HG02840 (cell line): ENCODE data around the gene PUS7L.

Experiments used
- ATAC-seq: cut with Tn5 transposase; IDR thresholded peaks from one replicate; pipeline ENCODE4 v1.9.1; 2021; ENCODE audit warnings: mild to moderate bottlenecking, moderate library complexity, moderate number of reproducible peaks; ENCODE audit not compliant: unreplicated experiment, low FRiP score

PUS7L gene, protein sequence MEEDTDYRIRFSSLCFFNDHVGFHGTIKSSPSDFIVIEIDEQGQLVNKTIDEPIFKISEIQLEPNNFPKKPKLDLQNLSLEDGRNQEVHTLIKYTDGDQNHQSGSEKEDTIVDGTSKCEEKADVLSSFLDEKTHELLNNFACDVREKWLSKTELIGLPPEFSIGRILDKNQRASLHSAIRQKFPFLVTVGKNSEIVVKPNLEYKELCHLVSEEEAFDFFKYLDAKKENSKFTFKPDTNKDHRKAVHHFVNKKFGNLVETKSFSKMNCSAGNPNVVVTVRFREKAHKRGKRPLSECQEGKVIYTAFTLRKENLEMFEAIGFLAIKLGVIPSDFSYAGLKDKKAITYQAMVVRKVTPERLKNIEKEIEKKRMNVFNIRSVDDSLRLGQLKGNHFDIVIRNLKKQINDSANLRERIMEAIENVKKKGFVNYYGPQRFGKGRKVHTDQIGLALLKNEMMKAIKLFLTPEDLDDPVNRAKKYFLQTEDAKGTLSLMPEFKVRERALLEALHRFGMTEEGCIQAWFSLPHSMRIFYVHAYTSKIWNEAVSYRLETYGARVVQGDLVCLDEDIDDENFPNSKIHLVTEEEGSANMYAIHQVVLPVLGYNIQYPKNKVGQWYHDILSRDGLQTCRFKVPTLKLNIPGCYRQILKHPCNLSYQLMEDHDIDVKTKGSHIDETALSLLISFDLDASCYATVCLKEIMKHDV

DNA sequence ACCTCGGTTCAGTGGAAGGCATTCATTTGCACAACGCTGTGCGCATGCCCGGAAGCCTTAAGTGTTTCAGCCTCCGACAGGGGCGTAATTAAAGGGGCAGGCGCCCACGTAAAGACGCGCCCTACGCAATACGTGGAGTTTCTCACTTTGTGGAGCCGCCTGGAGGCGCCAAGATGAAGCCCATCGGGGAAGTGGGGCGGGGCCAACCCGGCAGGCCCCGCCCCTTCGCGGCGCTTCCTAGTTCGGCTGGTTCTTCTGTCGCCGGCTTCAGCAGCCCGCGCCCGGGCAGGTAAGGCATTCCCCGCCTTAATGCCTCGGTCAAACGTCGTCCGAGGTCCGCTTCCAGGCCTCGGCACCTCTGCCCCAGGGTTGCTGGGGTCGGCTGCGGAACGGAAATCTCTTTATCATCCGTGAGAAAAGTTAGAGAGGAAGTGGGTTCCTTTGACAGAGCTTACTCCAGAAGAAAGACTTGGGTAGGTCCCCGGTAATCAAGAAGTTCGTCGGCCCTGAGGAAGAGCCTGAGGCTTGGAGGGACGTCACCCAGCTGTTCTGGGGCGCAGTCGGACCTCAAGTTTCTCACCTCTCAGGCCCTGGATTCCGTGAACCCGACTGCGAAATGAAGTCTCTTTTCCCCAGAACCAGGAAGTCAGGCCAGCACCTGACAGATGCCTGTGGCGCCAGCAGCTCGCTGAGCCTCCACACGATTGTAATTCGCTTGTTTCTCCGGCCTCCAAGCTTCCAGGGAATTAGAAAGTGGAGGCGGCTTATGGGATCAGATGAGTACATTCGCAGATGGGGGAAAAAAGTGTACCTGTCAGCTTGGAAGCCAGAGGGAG is at the start of gene PUS7L, which contains the start of gene IRAK4:
PUS7L (minus strand) TSS at position 63 of the 836 bp plus-strand sequence. CDS start 3,545 bp downstream, outside the sequence.
IRAK4 (plus strand) TSS at position 224 of the 836 bp plus-strand sequence. CDS start 9,161 bp downstream, outside the sequence.
- peak; percentile 98 for ATAC-seq

DNA sequence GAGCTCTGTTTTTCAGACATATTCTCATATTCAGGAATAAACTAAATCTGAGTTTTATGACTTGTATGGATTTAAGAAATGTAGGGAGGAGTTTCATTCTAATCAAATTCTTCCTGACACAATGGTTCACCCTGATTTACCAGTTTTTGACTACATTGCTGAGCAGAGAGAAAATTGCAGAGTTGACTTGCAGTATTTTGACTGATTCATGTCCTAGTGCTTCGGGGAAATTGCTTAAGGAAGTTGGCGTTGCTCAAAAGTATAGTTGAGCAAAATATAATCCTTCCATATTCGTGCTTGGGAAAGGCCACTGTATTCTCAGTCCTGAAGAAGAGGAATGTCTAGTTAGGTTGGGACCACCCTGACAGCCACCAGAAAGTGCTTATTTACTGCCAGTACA is 48.8 kb upstream of the PUS7L start:
- no peak for ATAC-seq

DNA sequence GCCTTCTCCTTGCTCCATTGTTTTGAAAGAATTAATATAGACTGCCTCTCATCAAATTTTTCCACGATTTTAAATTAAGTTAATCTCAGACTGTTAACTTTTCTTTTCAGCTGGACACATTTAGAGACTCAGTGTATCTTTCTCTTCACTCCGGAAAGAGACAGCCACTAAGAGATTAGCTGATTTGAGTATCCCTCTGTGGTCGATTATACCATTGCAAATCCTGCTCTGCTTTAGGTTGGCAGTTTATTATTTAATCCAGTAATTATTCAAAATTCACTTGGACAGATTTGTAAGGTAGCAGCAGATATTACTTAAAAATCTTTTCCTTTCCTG is 48.1 kb upstream of the PUS7L start:
- ATAC-seq: no peak

DNA sequence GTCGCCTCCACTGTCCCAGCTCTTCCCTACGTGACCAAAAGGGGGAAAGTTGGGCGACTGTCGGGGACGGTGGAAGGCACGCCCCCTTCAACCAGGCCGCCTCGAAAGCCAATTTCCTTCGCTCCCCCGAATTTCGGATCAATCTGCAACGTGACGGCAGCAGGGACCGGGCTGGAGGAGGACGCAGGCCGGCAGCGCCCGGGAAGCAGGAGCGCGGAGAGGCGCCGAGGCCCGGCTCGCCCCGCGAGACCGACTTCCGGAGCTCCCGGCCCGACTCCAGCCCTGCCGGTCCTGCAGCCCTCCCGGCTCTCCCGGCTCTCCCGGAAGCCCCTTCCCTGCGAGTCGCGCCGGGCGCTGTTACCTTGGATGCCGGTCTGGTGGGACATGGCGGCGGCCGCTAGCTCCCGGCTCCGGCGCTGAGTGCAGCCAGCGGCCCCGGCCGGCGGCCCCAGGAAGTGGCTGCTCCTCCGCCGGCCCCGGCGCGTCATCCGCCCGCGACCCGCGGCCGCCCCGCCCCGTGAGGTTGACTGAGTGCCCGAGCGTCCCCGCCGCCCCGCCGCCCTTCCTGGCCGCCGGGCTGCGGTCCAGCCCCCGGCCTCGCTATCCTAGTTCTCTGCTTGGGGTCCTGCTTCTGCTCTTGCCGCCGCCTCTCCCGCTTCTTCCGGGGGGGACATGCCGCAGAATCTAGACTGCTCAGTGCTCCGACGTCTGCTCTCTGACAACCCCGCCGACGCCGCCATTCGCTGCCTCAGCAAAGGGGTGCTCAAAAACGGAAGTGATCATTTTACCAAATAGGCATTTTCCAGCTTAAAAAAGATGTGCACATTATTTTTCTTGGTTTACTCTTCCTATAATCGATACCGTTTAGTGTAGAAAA is 47.5 kb upstream of the PUS7L start, which contains the start of gene TWF1:
TWF1 (minus strand) TSS at position 458 of the 877 bp plus-strand sequence; CDS start at position 386, 72 bp downstream.
- peak; percentile 96 for ATAC-seq

DNA sequence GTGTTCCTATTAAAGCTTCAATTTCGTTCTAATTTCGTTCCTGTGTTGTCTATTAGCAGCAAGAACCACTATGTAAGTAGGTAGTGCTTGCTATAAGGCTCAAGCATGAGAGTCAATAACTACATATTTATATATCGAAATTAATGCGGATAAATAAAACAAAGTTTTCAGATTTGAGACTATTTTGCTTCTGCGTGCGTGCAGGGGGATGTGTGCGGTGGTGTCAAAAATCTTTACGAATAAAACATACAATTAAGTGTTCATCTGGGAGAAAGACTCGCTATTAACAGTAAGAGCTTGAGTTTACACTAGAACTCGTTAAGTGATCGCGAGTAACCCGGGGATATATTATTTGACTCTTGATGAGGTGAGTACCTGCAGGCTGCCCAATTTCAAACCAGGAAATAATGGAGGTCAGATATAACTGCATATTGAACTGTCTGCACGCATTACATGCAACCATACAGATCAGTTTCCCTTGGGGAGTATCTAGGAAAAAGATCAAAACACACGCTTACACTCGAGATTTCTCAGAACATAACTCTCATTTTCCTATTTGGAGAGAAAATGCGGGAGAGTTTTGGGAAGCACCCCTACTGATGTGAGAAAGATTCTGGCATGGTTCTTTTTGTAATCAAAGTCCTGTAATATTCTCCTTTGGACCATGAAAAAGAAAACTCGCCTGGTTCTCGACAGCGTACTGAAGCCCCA is 46.7 kb upstream of the PUS7L start:
- no peak for ATAC-seq

DNA sequence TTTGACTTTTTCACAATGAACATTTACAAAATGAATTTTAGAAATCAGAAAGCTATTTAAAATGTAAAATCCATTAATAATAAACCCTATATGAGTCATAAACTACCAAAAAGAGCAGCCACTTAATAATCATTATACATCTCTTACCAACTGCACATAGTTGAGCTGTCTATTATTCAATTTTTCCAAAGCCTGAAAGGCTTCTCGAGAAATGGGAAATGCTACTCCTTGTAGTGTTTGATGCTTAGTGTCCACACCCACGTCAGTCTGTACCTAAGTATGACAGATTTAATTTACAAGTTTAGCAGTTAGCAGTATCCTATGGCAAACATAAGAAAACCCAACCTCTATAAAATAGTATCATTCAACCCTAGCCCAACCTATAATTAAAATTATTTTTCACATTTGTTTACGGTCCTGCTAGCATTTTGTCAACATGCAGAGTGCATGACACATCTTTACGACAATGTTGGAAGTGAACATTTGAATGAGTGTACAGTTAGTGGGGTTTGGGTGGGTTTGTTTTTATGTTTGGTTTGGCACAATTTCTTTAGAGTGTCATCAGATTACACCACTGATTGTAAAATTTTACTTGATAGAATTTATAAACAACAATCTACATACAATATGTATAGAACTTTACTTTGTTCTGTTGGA is 39.1 kb upstream of the PUS7L start:
- no peak for ATAC-seq

DNA sequence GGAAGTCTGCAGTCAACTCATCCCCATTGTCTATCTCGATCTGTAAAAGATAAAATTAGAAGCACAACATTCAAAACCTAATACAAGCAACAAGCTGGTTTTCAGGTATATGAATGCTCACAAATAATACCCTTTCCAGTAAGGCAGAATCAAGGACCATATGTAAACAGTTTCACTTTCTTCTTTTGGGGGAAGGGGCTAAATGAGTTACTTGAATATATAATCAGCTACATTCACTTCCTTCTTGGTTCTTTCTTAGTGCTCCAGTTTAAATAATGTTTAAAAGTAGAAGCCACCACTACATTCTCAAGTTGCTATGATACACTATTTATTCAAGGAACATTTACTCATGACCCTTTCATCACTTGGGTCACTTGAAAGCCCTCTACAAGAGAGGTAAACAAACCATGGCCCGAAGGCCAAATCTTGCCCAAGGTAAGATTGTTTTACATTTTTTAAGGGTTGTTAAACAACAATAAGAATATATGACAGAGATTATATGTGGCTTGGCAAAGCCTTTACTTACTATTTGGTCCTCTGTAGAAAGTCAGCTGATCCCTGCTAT is 37.2 kb upstream of the PUS7L start:
- no peak for ATAC-seq

DNA sequence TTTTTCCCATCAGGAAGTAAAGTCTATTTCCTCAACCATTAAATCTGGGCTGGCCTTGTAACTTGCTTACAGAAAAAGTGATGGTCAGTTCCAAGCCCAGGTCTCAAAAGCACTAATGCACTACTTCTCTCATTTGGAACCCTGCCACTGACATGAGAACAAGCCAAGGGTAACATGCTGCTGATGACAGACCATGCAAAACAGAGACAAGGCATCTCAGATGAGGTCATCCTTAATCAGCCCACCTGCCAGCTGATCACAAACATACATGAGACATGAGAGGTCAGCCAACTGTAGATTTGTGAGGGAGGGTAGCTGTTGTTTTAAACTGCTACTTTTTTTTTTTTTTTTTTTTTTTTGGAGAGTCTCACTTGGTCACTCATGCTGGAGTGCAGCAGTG is 31.4 kb upstream of the PUS7L start:
- ATAC-seq: no peak

DNA sequence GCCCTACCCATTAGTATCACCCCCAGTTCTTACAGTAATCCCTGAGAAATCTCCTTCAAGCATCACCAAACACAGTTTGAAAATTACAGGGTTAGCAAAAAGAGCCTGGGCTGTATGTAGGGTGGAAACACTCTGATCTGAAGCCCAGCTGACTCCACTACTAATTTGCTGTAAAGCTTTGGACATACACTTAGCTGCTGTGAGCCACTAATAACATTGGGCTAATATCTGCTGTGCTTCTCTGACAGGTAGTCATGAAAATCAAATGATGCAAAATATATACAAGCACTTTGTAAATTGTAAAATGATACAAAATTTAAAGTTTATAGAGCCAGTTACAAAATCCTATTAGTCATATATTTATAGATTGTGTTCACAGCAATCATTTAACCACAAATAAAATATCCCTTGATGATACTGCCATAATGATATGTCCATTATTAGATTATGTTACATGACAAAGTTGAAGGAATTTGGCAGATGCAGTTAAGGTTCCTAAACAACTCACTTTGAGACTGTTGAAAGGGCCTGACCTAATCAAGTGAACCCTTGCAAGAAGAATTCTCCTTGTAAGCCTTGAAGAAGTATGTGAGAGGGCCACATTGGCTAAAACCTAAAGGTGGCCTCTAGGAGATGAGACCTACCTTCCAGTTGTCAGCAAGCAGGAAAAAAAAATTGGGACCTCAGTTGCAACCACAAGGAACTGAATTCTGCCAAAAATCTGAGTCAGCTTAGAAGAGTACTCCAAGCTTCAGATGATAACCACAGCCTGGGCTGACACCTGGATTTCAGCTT is 28.5 kb upstream of the PUS7L start:
- ATAC-seq: no peak

DNA sequence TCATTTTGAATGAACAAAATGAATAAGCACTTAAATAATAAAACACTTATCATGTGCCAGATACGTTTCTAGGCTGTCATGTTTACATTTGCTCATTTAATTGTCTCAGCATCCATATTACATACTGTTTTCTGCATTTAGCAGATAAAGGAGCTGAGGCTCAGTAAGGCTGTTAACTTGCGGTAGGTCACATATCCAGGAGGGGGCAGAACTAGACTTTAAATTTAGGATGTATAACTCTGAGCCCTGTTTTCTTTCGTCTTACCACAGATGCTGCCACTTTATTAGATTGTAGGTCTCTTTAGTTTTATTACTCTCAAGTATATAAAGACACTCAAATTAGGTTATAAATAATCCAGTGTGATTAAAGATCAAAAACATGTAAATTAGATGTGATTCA is 17.9 kb upstream of the PUS7L start:
- ATAC-seq: no peak

DNA sequence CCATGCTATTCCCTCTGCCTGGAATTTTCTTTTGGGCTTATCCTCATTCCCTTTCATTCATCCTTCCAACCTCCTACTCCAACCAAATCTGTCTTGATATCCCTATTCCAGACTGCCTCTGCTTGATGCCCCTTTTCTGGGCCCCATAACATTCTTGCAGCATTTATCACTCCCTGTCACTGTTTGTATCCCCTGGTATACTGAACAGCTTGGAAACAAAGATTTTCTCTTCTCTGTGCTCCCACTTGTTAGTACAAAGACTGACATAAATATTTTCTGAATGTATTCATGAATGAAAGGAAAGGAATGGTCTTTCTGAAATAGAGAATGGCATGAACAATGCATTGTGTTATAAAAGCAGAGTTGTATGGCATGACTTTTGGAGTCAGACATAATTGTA is 7.7 kb upstream of the PUS7L start:
- no peak for ATAC-seq

DNA sequence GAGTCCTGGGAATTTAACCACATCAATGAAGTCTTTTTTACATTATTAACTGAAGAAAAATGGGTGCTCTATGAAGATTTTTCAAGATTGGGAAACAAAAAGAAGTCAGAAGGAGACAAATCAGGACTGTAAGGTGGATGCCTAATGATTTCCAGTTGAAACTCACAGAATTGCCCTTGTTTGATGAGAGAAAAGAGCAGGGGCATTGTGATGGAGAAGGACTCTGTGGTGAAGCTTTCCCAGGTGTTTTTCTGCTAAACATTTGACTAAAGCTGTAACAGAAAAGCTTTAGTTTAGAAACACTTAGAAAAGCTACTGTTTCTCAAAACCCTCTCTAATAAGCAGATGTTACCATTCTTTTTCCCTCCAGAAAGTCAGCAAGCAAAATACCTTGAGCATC is 5.9 kb upstream of the PUS7L start:
- no peak for ATAC-seq

DNA sequence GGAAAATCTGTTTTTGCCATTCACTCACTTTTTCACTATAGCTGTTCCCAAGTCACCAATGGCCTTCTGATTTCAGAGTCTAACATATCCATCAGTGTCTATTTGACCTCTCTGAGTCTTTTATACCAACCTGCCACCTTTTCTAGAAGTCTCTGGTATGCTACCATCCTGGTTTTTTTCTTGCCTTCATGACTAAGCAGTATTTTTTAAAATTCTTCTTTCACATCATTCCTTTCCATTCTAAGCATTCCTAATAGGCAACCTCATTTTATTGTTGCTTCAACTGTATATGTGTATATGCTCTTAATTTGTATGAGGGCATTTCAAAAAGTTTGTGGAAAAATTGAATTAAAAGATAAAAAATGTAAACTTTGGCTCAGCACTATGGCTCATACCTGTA is 5.2 kb upstream of the PUS7L start:
- ATAC-seq: no peak

DNA sequence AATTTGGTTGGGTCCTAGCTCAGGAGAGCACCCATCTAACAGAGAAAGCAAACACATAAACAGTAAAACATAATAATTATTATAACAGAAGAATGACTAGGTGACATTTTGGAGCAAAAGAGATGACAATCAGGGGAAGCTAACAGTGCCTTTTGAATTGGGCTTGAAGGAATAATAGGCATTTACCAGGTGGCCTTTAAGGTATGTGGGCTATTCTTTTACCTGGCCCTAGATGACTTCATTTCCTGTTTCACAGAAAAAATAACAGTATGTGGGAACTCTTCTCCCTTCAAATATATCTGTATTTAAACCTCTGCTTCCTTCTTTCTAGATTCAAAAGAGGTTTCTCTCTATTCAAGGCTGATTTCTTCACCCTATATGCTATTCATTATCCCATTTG is 4.0 kb upstream of the PUS7L start:
- no peak for ATAC-seq

DNA sequence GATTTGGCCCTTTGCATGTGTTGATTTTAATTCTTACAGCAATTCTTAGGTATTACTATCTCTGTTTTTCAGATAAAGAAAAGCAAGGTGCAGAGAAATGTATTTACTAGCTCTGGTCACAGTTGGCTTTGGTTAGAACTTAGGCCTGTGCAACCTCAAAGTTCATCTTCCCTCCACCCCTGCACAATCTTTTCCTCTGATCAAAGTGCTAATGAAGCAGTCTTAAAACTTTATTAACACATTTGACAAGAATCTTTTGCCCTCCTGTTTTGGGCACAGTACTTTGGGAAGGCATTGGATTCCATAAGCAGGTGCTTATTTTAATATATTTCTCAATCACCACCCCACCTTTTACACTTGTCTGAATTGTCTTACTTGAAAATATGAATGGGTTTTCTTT is 2.9 kb upstream of the PUS7L start:
- ATAC-seq: no peak

DNA sequence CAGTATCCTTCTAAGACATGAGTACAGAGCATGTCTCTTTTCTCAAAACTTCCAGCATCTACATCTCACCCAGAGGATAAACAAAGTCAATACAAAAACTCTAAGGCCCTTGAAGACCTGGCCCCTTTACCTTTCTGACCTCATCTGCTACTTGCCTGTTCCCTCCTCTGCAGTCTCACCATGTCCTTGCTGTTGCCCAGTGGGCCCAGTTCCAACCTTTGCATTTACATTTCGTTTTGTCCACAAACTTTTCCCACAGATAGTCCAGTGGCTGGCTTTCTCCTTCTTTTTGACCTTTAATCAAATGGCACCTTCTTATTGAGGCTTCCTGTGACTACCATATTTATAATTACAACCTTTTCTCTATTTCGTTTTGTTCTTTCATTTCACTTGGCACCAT is 1.8 kb upstream of the PUS7L start:
- no peak for ATAC-seq

DNA sequence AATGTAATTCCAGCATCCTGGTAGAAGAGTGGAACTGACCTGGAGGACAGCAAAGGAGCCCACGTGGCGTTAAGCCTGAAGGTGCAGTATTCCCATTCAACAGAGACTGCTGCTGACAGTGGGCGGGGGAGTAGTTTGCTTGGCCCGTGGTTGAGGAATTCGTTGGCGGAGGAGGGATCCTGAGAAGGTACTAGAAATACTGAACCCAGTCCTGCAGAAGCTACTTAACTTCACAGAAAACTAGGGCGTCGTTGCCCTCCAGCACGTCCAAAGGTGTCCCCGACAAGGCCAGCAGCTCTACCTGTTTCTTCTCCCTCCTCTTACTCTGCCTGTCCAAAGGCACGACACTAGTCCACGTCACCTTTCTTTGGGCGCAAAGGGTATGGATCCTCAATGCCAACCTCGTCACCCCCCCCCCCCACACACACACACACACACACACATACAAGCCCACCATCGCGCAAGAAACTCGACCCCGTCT is 303 bp downstream of the PUS7L start:
- ATAC-seq: peak; percentile 0

DNA sequence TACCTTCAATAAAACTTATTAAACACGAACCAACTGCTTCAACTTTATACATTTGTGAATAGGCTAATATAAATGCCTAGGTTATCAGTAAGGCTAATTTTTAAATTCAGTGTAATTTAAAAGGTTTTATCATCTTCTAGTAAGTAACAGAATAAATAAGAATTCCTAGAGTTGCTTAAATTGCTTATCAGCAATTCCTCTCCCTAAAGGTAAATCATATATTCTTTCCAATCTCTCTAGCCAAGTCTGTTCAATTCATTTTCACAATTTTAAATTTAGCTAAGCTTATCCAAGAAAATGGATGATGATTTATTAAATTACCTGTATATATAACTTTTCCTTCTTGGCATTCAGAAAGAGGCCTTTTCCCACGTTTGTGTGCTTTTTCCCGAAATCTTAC is 4.6 kb downstream of the PUS7L start:
- ATAC-seq: no peak
